ENCODE data around the gene ALG12.

GRCh38 chr22:49951986-49952896 lies 34.0 kb upstream of the ALG12 start:
- TF ChIP-seq CTCF (IDR thresholded peaks at IDR 0.05; ENCODE audit: low read length) (no peak), EZH2 (optimal IDR thresholded peaks at IDR 0.05; ENCODE audit: low read depth, low read length) (no peak)
